GM10266 (cell line): ENCODE results near the gene CREBL2.

Experiments used
- DNase-seq: peaks from one replicate; pipeline ENCODE4 v3.0.0; 2012; ENCODE audit errors: extremely low spot score
- TF ChIP-seq, protein P1 (sequence below): IDR thresholded peaks from 2 replicates; pipeline ENCODE4 v1.5.1; 2012; ENCODE audit warnings: mild to moderate bottlenecking, low read depth; ENCODE audit not compliant: control insufficient read depth, insufficient read depth; ENCODE audit errors: missing control alignments

CREBL2 gene

GRCh38 chr12:12693111-12693671, 81.5 kb downstream of the CREBL2 start:
- TF ChIP-seq, protein P1, sequence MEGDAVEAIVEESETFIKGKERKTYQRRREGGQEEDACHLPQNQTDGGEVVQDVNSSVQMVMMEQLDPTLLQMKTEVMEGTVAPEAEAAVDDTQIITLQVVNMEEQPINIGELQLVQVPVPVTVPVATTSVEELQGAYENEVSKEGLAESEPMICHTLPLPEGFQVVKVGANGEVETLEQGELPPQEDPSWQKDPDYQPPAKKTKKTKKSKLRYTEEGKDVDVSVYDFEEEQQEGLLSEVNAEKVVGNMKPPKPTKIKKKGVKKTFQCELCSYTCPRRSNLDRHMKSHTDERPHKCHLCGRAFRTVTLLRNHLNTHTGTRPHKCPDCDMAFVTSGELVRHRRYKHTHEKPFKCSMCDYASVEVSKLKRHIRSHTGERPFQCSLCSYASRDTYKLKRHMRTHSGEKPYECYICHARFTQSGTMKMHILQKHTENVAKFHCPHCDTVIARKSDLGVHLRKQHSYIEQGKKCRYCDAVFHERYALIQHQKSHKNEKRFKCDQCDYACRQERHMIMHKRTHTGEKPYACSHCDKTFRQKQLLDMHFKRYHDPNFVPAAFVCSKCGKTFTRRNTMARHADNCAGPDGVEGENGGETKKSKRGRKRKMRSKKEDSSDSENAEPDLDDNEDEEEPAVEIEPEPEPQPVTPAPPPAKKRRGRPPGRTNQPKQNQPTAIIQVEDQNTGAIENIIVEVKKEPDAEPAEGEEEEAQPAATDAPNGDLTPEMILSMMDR: no peak
- DNase-seq: no peak
